A549 (cell line): ENCODE data around the gene TMEM88. TPM values are rescaled to one million over a fixed set of nuclear protein-coding genes. Genes with fewer than 3 reads are reported as not detected.

Experiments used
- ATAC-seq, 2 experiments: fragments of 200-7000 bp in 1 of 2; fragments of >200 bp in 1 of 2; cut with Nextera tagmentation in 1 of 2; cut with Tn5 transposase in 1 of 2; 3 replicates each; pipeline versions ENCODE4 v1.8.0 to v1.9.1; 2018 to 2020; ENCODE audit warnings: mild to moderate bottlenecking in 1 of 2, moderate library complexity in 1 of 2
- CTCF ChIA-PET: fragments of 300-600 bp; sonication (Branson Sonifier 250); formaldehyde crosslinking; extraction: SDS; loops from one replicate; lab custom pipeline; 2021; ENCODE audit warnings: antibody characterized with exemption, inconsistent platforms; lab: Yijun Ruan, JAX
- POLR2A ChIA-PET: fragments of 350-600 bp; formaldehyde crosslinking; extraction: SDS; loops from one replicate; lab custom pipeline; 2021; ENCODE audit warnings: antibody characterized with exemption, inconsistent platforms; lab: Yijun Ruan, JAX
- DNase-seq, 2 experiments: peaks; one replicate each; pipeline versions ENCODE4 v3.0.0 to v3.0.0-alpha.2; 2011 to 2016; ENCODE audit warnings: low read depth in 1 of 2, low spot score in 1 of 2
- FAIRE-seq: peaks from 2 replicates; lab custom pipeline; 2011; peaks lifted over from hg19 to GRCh38; lab: Jason Lieb, UNC
- H3K27ac ChIP-seq, 2 experiments: fragments of >200 bp; sonication (Bioruptor Twin); formaldehyde crosslinking; 3 replicates each; pipeline ENCODE4 v1.5.1; 2016 to 2017
- H3K4me1 ChIP-seq: fragments of >200 bp; sonication (Bioruptor Twin); formaldehyde crosslinking; 3 replicates; pipeline ENCODE4 v1.6.1; 2016
- H3K4me2 ChIP-seq: fragments of >200 bp; sonication (Bioruptor Twin); formaldehyde crosslinking; 3 replicates; pipeline ENCODE4 v1.6.1; 2016
- H3K4me3 ChIP-seq: fragments of >200 bp; sonication (Bioruptor Twin); formaldehyde crosslinking; 3 replicates; pipeline ENCODE4 v1.5.1; 2016
- H3K9me3 ChIP-seq: fragments of >200 bp; sonication (Bioruptor Twin); formaldehyde crosslinking; 3 replicates; pipeline ENCODE4 v1.6.1; 2016
- CHD2 ChIP-seq: fragments of 150-350 bp; IDR thresholded peaks from 2 replicates; pipeline ENCODE4 v1.6.1; 2014; ENCODE audit warnings: low read length; ENCODE audit not compliant: partially characterized antibody
- CHD4 ChIP-seq: fragments of 200-600 bp; sonication (generic); IDR thresholded peaks from 2 replicates; pipeline ENCODE4 v1.6.1; 2016; ENCODE audit warnings: antibody characterized with exemption, mild to moderate bottlenecking, borderline replicate concordance
- EHF ChIP-seq: fragments of 250-450 bp; sonication (Bioruptor Pico); IDR thresholded peaks from 2 replicates; pipeline ENCODE4 v1.5.0; 2020; ENCODE audit warnings: mild to moderate bottlenecking
- EP300 ChIP-seq, 2 experiments: fragments of >200 bp; sonication (Bioruptor Twin); formaldehyde crosslinking; IDR thresholded peaks; 2 replicates in 1 of 2; 3 replicates in 1 of 2; pipeline ENCODE4 v1.6.1; 2016 to 2017
- ESRRA ChIP-seq: fragments of 150-350 bp; IDR thresholded peaks from 2 replicates; pipeline ENCODE4 v1.6.1; 2014; ENCODE audit warnings: mild to moderate bottlenecking, low read length, borderline replicate concordance
- FOSB ChIP-seq: fragments of 250-450 bp; sonication (Bioruptor Pico); IDR thresholded peaks from 2 replicates; pipeline ENCODE4 v1.5.0; 2020; ENCODE audit warnings: mild to moderate bottlenecking, moderate library complexity
- HDAC2 ChIP-seq: fragments of 200-600 bp; sonication (generic); IDR thresholded peaks from 2 replicates; pipeline ENCODE4 v1.6.1; 2016
- HOXA7 ChIP-seq: fragments of 250-450 bp; sonication (Bioruptor Pico); IDR thresholded peaks from 2 replicates; pipeline ENCODE4 v1.5.0; 2020; ENCODE audit warnings: mild to moderate bottlenecking, moderate library complexity
- HOXB13 ChIP-seq: fragments of 250-450 bp; sonication (Bioruptor Pico); IDR thresholded peaks from 2 replicates; pipeline ENCODE4 v1.5.0; 2020; ENCODE audit warnings: low read depth, mild to moderate bottlenecking, moderate library complexity
- HOXB5 ChIP-seq: fragments of 250-450 bp; sonication (Bioruptor Pico); IDR thresholded peaks from 2 replicates; pipeline ENCODE4 v1.5.0; 2020; ENCODE audit warnings: mild to moderate bottlenecking, moderate library complexity
- JUN ChIP-seq, 2 experiments: fragments of >200 bp; sonication (Bioruptor Twin); formaldehyde crosslinking; IDR thresholded peaks; 2 replicates in 1 of 2; 3 replicates in 1 of 2; pipeline ENCODE4 v1.6.1; 2016 to 2017
- NFE2L2 ChIP-seq: fragments of 150-350 bp; conservative IDR thresholded peaks from 2 replicates; pipeline ENCODE4 v1.6.1; 2014; ENCODE audit warnings: low read length
- POLR2A ChIP-seq: IDR thresholded peaks from 2 replicates; pipeline ENCODE4 v1.6.1; 2012; ENCODE audit warnings: mild to moderate bottlenecking, low read length
- POLR2AphosphoS2 ChIP-seq: conservative IDR thresholded peaks from 2 replicates; pipeline ENCODE4 v1.6.1; 2012; ENCODE audit warnings: low read length, improper control_type of control experiment, inconsistent platforms
- RARB ChIP-seq: fragments of 250-450 bp; sonication (Bioruptor Pico); IDR thresholded peaks from 2 replicates; pipeline ENCODE4 v1.8.0; 2021; ENCODE audit warnings: mild to moderate bottlenecking, moderate library complexity
- RNF2 ChIP-seq: fragments of 200-600 bp; sonication (generic); IDR thresholded peaks from 2 replicates; pipeline ENCODE4 v1.6.1; 2016; ENCODE audit warnings: low read depth, mild to moderate bottlenecking, antibody characterized with exemption, moderate library complexity, borderline replicate concordance
- SMC3 ChIP-seq: fragments of >200 bp; sonication (Bioruptor Twin); formaldehyde crosslinking; IDR thresholded peaks from 3 replicates; pipeline ENCODE4 v1.6.1; 2018; ENCODE audit warnings: inconsistent platforms
- SREBF2 ChIP-seq: fragments of 450-650 bp; IDR thresholded peaks from 2 replicates; pipeline ENCODE4 v1.6.1; 2014; ENCODE audit warnings: mild to moderate bottlenecking, moderate library complexity
- TP53 ChIP-seq: fragments of 250-450 bp; sonication (Bioruptor Pico); IDR thresholded peaks from 2 replicates; pipeline ENCODE4 v1.5.0; 2021; ENCODE audit warnings: mild to moderate bottlenecking, moderate library complexity
- ZC3H11A ChIP-seq: fragments of 450-650 bp; IDR thresholded peaks from 2 replicates; pipeline ENCODE4 v1.6.1; 2014; ENCODE audit warnings: antibody characterized with exemption, mild to moderate bottlenecking
- ZFP36 ChIP-seq: fragments of 450-650 bp; IDR thresholded peaks from 2 replicates; pipeline ENCODE4 v1.6.1; 2014; ENCODE audit warnings: borderline replicate concordance; ENCODE audit not compliant: partially characterized antibody
- ZSCAN20 ChIP-seq: fragments of 250-450 bp; sonication (Bioruptor Pico); IDR thresholded peaks from 2 replicates; pipeline ENCODE4 v1.8.0; 2022; ENCODE audit warnings: mild to moderate bottlenecking, moderate library complexity
- WGBS: methylation state at CpG from one replicate; pipeline ENCODE4 v1.1.6; 2017; ENCODE audit errors: missing lambda C conversion rate; 5-methylcytosine and 5-hydroxymethylcytosine counted together
- polyA plus RNA-seq, 4 experiments: library from polyadenylated mRNA; depleted of rRNA in 3 of 4; stranded (reverse); fragments of >200 nt; fragmentation: RNase III in 1 of 4; extraction: RNeasy Plus Mini Kit Qiagen cat#74134 plus additional on column Dnase treatment in 1 of 4; gene quantifications; 2 replicates in 3 of 4; 3 replicates in 1 of 4; pipeline ENCODE4 v1.2.3, GENCODE V29; 2011 to 2017
- TF ChIP-seq, protein P1 (sequence below): fragments of 450-650 bp; IDR thresholded peaks from 2 replicates; pipeline ENCODE4 v1.6.1; 2014; ENCODE audit warnings: antibody characterized with exemption
- TF ChIP-seq, protein P2 (sequence below): fragments of 250-450 bp; sonication (Bioruptor Pico); IDR thresholded peaks from 2 replicates; pipeline ENCODE4 v1.5.0; 2020; ENCODE audit warnings: low read depth, mild to moderate bottlenecking, moderate library complexity
- TF ChIP-seq, protein P3 (sequence below): fragments of >200 bp; sonication (Bioruptor Twin); formaldehyde crosslinking; IDR thresholded peaks from 3 replicates; pipeline ENCODE4 v1.5.1; 2016
- TF ChIP-seq, protein P4 (sequence below): IDR thresholded peaks from 2 replicates; pipeline ENCODE4 v1.6.1; 2012
- TF ChIP-seq, protein P5 (sequence below): IDR thresholded peaks from 2 replicates; pipeline ENCODE4 v1.6.1; 2012; ENCODE audit warnings: low read depth, borderline replicate concordance

Gene TMEM88
- polyA plus RNA-seq, 2 of the 4 experiments (the other 2 are of a cell fraction): 0.17 to 0.48 TPM

DNA sequence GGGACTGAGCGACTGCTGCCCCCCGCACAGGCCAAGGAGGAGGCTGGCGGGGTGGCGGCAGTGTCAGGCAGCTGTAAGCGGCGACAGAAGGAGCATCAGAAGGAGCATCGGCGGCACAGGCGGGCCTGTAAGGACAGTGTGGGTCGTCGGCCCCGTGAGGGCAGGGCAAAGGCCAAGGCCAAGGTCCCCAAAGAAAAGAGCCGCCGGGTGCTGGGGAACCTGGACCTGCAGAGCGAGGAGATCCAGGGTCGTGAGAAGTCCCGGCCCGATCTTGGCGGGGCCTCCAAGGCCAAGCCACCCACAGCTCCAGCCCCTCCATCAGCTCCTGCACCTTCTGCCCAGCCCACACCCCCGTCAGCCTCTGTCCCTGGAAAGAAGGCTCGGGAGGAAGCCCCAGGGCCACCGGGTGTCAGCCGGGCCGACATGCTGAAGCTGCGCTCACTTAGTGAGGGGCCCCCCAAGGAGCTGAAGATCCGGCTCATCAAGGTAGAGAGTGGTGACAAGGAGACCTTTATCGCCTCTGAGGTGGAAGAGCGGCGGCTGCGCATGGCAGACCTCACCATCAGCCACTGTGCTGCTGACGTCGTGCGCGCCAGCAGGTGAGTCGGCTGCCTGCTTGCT lies 5.6 kb upstream of the TMEM88 start:
- no peak for TF ChIP-seq HOXB13 (CRISPR knock-in tag)
- TF ChIP-seq POLR2AphosphoS2: 0 out of 2 replicates have a peak, but pooled peaks have one; percentile 34
- H3K4me3 ChIP-seq: no peak overlapping the region
- no peak overlapping the region for H3K4me2 ChIP-seq
- WGBS: 91% methylated on average over 31 of the region's 35 CpGs
- ChIA-PET POLR2A (no interaction called here), CTCF (interaction anchor here (7.7 to 25.1 kb wide), 2 partner anchors 19 to 106 kb away, joined by 77 to 677 read pairs; partner anchors contain the start of gene KDM6B)
- FAIRE-seq (no peak), DNase-seq (no peak), ATAC-seq (no peak)
- peaks cover 19% of the 10 kb centered on the region; the same call in 2 of the 3 replicates for H3K4me1 ChIP-seq
- H3K27ac ChIP-seq: no peak overlapping the region
- no peaks in the 10 kb centered on the region for H3K9me3 ChIP-seq

DNA sequence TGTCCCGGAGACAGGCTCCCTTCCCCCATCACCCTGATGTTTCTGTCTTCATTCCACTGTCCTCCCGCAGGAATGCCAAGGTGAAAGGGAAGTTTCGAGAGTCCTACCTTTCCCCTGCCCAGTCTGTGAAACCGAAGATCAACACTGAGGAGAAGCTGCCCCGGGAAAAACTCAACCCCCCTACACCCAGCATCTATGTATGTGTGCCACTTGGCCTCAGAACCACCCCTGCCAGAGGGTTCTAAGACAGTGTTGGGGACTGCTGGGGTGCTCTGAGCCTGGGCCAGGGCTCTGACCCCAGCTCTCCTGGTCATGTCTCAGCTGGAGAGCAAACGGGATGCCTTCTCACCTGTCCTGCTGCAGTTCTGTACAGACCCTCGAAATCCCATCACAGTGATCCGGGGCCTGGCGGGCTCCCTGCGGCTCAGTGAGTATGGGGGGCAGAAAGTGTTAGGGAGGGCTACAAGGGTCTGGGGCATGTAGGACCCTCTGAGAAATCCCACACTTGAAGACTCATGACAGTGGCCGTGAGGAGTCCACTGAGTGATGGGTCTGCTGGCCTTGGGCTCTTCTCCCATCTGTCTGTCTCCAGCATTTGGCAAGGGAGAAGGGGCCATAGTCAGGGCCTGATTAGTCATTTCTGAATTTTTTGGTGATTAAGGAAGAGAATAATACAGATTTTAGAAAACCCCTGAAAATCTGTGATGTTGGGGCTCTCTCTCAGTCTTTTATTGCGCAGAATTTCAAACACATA lies 4.9 kb upstream of the TMEM88 start:
- no peak overlapping the region for H3K4me3 ChIP-seq
- H3K27ac ChIP-seq: no peak overlapping the region
- WGBS: 83% methylated on average over 10 of the region's 12 CpGs
- peaks cover 19% of the 10 kb centered on the region; the same call in 2 of the 3 replicates for H3K4me1 ChIP-seq
- no peak for FAIRE-seq
- H3K4me2 ChIP-seq: no peak overlapping the region
- TF ChIP-seq RARB (no peak), EP300 (IDR thresholded peaks at IDR 0.05) (no peak), SREBF2 (no peak), CHD2 (no peak), RNF2 (no peak), TP53 (CRISPR knock-in tag) (no peak), ZSCAN20 (CRISPR knock-in tag) (no peak), FOSB (CRISPR knock-in tag) (no peak), NFE2L2 (no peak), HOXB5 (CRISPR knock-in tag) (no peak)
- TF ChIP-seq, protein P1, sequence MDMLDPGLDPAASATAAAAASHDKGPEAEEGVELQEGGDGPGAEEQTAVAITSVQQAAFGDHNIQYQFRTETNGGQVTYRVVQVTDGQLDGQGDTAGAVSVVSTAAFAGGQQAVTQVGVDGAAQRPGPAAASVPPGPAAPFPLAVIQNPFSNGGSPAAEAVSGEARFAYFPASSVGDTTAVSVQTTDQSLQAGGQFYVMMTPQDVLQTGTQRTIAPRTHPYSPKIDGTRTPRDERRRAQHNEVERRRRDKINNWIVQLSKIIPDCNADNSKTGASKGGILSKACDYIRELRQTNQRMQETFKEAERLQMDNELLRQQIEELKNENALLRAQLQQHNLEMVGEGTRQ: no peak
- TF ChIP-seq, protein P2, sequence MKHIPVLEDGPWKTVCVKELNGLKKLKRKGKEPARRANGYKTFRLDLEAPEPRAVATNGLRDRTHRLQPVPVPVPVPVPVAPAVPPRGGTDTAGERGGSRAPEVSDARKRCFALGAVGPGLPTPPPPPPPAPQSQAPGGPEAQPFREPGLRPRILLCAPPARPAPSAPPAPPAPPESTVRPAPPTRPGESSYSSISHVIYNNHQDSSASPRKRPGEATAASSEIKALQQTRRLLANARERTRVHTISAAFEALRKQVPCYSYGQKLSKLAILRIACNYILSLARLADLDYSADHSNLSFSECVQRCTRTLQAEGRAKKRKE: no peak
- ChIA-PET CTCF (interaction anchor here (0.6 to 25.1 kb wide), 10 partner anchors 7 to 209 kb away, joined by 3 to 677 read pairs (median 7); partner anchors contain the start of gene KDM6B), POLR2A (interaction anchor here (0.8 to 1.7 kb wide), 2 partner anchors 8 to 14 kb away, joined by 4 to 5 read pairs; no protein-coding TSS in a partner anchor)
- no peaks in the 10 kb centered on the region for H3K9me3 ChIP-seq
- no peak for ATAC-seq
- DNase-seq: no peak

DNA sequence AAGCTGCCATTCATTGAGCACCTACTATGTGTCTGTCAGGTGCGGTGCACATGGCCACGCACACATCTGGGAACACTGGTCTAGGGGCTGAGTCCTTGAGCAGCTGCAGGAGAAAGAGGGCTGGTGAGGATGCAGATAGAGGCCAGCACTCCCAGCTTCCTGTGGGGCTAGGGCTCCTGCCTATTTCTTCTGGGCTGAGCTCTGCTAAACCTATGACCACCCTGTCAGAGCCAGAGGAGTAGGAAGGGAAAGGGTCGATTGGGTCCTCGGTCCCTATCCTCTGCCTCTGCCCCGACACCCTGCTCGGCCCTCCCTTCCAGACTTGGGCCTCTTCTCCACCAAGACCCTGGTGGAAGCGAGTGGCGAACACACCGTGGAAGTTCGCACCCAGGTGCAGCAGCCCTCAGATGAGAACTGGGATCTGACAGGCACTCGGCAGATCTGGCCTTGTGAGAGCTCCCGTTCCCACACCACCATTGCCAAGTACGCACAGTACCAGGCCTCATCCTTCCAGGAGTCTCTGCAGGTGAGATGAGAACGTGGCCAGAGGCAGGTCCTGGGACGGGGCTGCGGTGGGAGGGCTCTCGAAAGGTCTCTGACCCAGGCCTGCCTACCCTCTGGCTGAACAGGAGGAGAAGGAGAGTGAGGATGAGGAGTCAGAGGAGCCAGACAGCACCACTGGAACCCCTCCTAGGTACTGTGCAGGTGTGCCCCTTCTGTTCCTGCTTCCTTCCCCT lies 4.0 kb upstream of the TMEM88 start:
- TF ChIP-seq ZFP36 (no peak), EHF (no peak), CHD4 (no peak), HDAC2 (no peak), CHD2 (no peak), ZC3H11A (no peak), SMC3 (no peak), POLR2A (no peak), HOXA7 (CRISPR knock-in tag) (no peak), JUN (IDR thresholded peaks at IDR 0.05) (no peak), HOXB13 (CRISPR knock-in tag) (no peak), ESRRA (no peak)
- TF ChIP-seq, protein P3, sequence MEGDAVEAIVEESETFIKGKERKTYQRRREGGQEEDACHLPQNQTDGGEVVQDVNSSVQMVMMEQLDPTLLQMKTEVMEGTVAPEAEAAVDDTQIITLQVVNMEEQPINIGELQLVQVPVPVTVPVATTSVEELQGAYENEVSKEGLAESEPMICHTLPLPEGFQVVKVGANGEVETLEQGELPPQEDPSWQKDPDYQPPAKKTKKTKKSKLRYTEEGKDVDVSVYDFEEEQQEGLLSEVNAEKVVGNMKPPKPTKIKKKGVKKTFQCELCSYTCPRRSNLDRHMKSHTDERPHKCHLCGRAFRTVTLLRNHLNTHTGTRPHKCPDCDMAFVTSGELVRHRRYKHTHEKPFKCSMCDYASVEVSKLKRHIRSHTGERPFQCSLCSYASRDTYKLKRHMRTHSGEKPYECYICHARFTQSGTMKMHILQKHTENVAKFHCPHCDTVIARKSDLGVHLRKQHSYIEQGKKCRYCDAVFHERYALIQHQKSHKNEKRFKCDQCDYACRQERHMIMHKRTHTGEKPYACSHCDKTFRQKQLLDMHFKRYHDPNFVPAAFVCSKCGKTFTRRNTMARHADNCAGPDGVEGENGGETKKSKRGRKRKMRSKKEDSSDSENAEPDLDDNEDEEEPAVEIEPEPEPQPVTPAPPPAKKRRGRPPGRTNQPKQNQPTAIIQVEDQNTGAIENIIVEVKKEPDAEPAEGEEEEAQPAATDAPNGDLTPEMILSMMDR: no peak
- TF ChIP-seq, protein P4, sequence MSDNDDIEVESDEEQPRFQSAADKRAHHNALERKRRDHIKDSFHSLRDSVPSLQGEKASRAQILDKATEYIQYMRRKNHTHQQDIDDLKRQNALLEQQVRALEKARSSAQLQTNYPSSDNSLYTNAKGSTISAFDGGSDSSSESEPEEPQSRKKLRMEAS: no peak
- TF ChIP-seq, protein P5, sequence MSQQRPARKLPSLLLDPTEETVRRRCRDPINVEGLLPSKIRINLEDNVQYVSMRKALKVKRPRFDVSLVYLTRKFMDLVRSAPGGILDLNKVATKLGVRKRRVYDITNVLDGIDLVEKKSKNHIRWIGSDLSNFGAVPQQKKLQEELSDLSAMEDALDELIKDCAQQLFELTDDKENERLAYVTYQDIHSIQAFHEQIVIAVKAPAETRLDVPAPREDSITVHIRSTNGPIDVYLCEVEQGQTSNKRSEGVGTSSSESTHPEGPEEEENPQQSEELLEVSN: no peak
- FAIRE-seq (no peak), DNase-seq (no peak), ATAC-seq (peak; percentile 1; a peak in 3 of 6 replicates)
- ChIA-PET POLR2A (interaction anchor here (0.5 to 1.7 kb wide), 4 partner anchors 9 to 45 kb away, joined by 3 to 5 read pairs (median 4); partner anchors contain the start of gene KDM6B), CTCF (interaction anchor here (0.6 to 25.1 kb wide), 23 partner anchors 8 to 268 kb away, joined by 3 to 677 read pairs (median 4); partner anchors contain the start of genes CHD3 and KDM6B)
- Histone ChIP-seq H3K9me3 (no peaks in the 10 kb centered on the region), H3K4me3 (no peak overlapping the region), H3K4me2 (peak overlapping the region; percentile 61), H3K27ac (no peak overlapping the region), H3K4me1 (peaks cover 17% of the 10 kb centered on the region; the same call in 2 of the 3 replicates)
- 89% methylated on average over 17 of the region's 17 CpGs for WGBS
